IPS DF 6.9 (cell line): ENCODE data around the gene DNAJC15.
A peak's percentile ranks its signal among the peaks of the same experiment; 100 is the strongest.
"Not testable (repeated sequence)": the region's sequence is repeated elsewhere in the genome, so short reads cannot be mapped to it uniquely, and the experiment has no call there.

Experiments
- DNase-seq: peaks from one replicate; pipeline ENCODE4 v3.0.0-alpha.2; 2013; ENCODE audit warnings: low read depth, low spot score
- H3K27ac ChIP-seq: one replicate; pipeline ENCODE4 v1.5.1; 2013; ENCODE audit warnings: low read length, control low read depth
- H3K27me3 ChIP-seq: 2 replicates; pipeline ENCODE4 v1.6.1; 2013; ENCODE audit warnings: mild to moderate bottlenecking, low read length; ENCODE audit not compliant: control insufficient read depth, insufficient read depth
- H3K36me3 ChIP-seq: 2 replicates; pipeline ENCODE4 v1.6.1; 2013; ENCODE audit warnings: low read length; ENCODE audit not compliant: control insufficient read depth, insufficient read depth
- H3K4me1 ChIP-seq: 2 replicates; pipeline ENCODE4 v1.6.1; 2013; ENCODE audit warnings: low read length; ENCODE audit not compliant: control insufficient read depth, insufficient read depth
- H3K4me3 ChIP-seq: 2 replicates; pipeline ENCODE4 v1.5.1; 2013; ENCODE audit warnings: mild to moderate bottlenecking, low read length
- H3K9me3 ChIP-seq: 2 replicates; pipeline ENCODE4 v1.6.1; 2013; ENCODE audit warnings: low read length, inconsistent platforms; ENCODE audit not compliant: control insufficient read depth, insufficient read depth
- WGBS: extraction: QIAGEN DNeasy Blood & Tissue Kit; methylation state at CpG from one replicate; pipeline ENCODE4 v1.1.7; 2013; ENCODE audit warnings: mixed read lengths, missing lambda C conversion rate; ENCODE audit not compliant: insufficient read length, insufficient coverage; 5-methylcytosine and 5-hydroxymethylcytosine counted together

DNAJC15 gene

DNA sequence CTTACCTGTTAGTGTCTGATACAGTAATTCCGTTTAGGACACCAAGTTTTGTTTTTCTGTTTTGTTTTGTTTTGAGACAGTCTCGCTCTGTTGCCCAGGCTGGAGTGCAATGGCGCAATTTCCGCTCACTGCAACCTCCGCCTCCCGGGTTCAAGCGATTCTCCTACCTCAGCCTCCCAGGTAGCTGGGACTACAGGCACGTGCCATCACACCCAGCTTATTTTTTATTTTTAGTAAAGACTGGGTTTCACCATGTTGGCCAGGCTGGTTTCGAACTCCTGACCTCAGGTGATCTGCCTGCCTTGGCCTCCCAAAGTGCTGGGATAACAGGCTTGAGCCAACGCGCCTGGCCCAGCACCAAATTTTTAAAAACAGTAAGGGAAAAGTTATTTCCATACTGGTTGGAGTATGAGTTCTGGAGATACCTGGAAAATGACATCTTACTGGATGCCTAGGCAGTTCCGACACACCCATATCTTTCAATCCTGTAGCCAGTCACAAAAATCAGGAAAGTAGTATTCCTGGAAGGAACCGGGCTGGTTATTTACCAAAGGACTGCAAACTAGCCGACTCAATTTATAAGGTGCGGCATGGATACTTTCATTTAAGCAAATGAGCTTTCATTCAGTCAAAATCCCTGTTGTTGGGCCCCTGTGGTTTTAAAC is 32.0 kb upstream of the DNAJC15 start:
- not testable (repeated sequence) for H3K27ac ChIP-seq, H3K9me3 ChIP-seq, H3K4me3 ChIP-seq, H3K36me3 ChIP-seq, H3K27me3 ChIP-seq, H3K4me1 ChIP-seq, DNase-seq
- WGBS, result no CpG with 5 or more reads among the region's 15 CpGs

DNA sequence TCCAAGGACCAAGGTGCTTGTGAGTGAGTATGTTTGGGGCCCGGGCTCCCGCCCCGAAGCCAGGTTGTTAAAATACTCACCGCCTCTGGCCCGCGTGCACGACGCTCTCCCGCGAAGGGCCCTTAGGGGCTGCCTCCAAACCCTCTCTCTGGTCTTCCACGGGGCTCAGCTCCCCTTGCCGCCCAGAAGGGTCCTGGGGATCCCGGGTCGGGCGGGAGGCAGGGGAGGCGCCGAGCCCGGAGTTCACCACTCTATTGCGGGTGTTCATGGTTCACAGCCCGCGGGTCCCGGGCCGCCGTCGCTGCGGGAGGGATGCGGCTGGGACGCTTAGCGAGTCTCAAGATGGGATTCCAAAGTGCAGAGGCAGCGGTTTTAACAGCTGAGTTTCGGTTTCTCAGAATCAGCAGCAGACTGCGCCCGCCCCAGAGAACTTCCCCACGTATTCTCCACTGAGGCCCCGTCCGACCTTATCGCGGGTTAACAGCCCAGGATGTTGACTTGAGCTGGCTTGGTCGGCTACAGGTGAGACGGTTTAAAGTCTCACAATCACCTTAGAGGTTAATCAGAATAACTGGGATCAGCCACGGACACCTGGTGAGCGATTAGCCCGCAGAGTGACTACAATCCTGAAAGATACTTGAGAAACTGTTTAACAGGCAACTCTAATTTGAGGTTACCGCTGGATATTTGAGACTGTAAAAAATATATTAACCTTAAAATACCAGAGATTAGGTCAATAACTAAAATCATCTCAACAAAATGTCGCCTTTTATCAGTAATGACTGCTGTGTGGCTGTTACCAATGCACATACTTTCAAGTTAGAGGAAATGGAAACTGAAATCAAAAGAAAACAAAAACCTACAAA is 31.3 kb upstream of the DNAJC15 start, which contains the start of gene EPSTI1:
TSS of gene EPSTI1 (minus strand) at position 344 of the 866 bp plus-strand sequence. CDS start at position 268, 76 bp downstream.
- Histone ChIP-seq H3K27me3 (peaks cover 3% of the 10 kb centered on the region; the same call in 1 of the 2 replicates), H3K4me1 (no peaks in the 10 kb centered on the region), H3K36me3 (no peaks in the 10 kb centered on the region), H3K4me3 (peak within 1 kb of the TSS; percentile 18; the same call in 1 of the 2 replicates), H3K9me3 (no peaks in the 10 kb centered on the region), H3K27ac (no peak within 1 kb of the TSS)
- DNase-seq, result no peak
- no CpG with 5 or more reads among the region's 45 CpGs for WGBS

DNA sequence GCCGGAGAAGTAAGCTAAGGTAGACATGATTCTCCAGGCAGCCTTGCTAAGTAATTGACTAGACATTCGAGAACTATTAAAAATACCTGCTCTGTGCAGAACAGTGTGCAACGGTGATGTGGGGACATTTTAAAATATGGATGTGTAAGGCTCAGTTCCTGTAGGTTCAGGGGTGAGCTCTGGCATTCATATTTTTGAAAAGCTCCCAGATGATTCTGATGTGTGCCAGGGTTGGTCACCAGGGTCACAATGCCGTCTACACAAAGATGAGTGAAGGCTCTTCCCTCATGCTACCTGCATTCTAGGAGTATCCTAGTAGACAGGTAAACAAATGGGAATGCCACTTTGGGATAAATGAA is 30.6 kb upstream of the DNAJC15 start:
- Histone ChIP-seq H3K9me3 (no peaks in the 10 kb centered on the region), H3K27me3 (peaks cover 3% of the 10 kb centered on the region; the same call in 1 of the 2 replicates), H3K27ac (no peak overlapping the region), H3K36me3 (no peaks in the 10 kb centered on the region), H3K4me3 (no peak overlapping the region), H3K4me1 (no peaks in the 10 kb centered on the region)
- no CpG with 5 or more reads among the region's 4 CpGs for WGBS
- DNase-seq, result no peak

DNA sequence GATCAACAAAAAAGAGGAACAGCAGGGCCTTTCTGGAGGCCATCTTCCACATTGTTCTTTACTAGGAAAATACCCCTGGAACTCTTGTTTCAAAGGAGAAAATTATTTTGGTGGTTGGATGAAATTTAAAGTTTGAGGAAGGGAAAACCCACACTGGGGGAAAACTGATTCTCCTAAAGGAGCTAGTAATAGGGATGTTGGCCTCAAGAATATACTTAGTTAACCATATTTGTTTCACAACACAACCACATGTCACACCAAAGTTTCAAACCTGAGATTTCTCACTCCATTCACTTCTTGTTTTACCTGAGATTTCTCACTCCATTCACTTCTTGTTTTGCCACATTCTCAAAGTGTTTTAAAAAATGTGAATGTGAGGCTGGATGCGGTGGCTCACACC is 28.5 kb upstream of the DNAJC15 start:
- DNase-seq, result no peak
- no peaks in the 10 kb centered on the region for H3K9me3 ChIP-seq
- H3K27ac ChIP-seq, result no peak overlapping the region
- H3K27me3 ChIP-seq, result peaks cover 3% of the 10 kb centered on the region; the same call in 1 of the 2 replicates
- H3K36me3 ChIP-seq, result no peaks in the 10 kb centered on the region
- WGBS, result no CpG with 5 or more reads among the region's 1 CpG
- no peak overlapping the region for H3K4me3 ChIP-seq
- H3K4me1 ChIP-seq, result no peaks in the 10 kb centered on the region

DNA sequence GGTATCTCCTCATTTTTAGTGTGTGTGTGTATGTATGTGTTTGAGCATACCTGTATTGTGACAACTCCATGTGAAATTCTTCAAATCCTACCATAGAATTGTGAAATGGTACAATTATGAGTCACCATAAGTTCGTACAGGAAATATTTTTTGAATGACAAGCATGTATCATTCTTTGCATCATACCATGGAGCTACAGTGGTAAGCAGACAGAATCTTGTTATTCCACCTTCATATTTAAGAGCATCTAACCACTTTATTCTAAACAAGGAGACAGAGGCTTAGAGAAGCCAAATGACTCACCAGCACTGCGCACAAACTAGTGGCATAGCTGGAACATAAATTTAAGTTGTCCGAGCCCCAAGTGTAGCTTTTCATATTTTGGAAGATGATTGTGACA is 26.8 kb upstream of the DNAJC15 start:
- H3K36me3 ChIP-seq, result no peaks in the 10 kb centered on the region; the same call in 1 of the 2 replicates
- H3K9me3 ChIP-seq, result no peaks in the 10 kb centered on the region; the same call in 1 of the 2 replicates
- no peak overlapping the region for H3K27ac ChIP-seq
- no peak for DNase-seq
- no CpG with 5 or more reads among the region's 3 CpGs for WGBS
- H3K4me1 ChIP-seq, result no peaks in the 10 kb centered on the region
- no peak overlapping the region for H3K4me3 ChIP-seq
- H3K27me3 ChIP-seq, result peaks cover 3% of the 10 kb centered on the region; the same call in 1 of the 2 replicates

DNA sequence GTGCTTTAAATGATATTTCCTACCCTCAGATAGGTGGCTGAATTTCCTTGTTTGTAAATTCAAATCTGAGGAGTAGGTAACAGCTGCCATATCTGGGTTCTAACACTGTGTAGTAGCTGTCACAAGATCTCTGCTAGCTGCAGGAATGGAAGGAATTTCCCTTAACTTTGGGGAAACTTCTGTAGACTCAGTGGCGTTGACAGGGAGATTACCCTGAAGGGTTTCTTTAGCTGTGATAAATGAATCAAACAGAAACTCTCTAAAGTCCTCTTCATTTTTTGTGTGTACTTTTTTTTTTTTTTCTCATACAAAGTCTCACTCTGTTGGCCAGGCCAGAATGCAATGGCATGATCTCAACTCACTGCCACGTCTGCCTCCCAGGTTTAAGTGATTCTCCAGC is 26.0 kb upstream of the DNAJC15 start:
- Histone ChIP-seq H3K9me3 (no peaks in the 10 kb centered on the region; the same call in 1 of the 2 replicates), H3K27ac (no peak overlapping the region), H3K36me3 (no peaks in the 10 kb centered on the region; the same call in 1 of the 2 replicates), H3K4me1 (no peaks in the 10 kb centered on the region), H3K27me3 (peaks cover 3% of the 10 kb centered on the region; the same call in 1 of the 2 replicates), H3K4me3 (no peak overlapping the region)
- no peak for DNase-seq
- no CpG with 5 or more reads among the region's 2 CpGs for WGBS

DNA sequence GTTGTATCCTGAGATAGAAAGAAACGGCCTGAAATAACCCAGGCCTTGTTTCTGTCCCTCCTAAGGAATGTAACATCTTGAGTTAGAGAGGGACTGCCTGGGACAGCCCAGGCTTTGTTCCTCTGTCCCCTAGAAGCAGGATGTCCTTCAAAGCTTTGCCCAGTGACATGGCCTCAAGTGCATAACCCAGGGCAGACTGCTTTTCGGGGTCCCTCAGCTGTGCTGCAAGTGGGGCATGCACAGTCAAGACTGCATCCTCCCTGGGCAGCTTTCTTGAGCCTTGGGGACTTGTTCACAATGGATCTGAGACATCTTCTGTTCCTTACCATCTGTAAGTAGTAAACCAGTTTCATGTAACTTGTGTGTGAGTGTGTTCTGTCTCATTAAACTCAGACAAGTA is 23.9 kb upstream of the DNAJC15 start:
- no peaks in the 10 kb centered on the region; the same call in 1 of the 2 replicates for H3K9me3 ChIP-seq
- H3K4me1 ChIP-seq, result no peaks in the 10 kb centered on the region
- no peak for DNase-seq
- no peaks in the 10 kb centered on the region; the same call in 1 of the 2 replicates for H3K36me3 ChIP-seq
- no peaks in the 10 kb centered on the region; the same call in 1 of the 2 replicates for H3K27me3 ChIP-seq
- no peak overlapping the region for H3K27ac ChIP-seq
- no CpG with 5 or more reads among the region's 2 CpGs for WGBS
- H3K4me3 ChIP-seq, result no peak overlapping the region

DNA sequence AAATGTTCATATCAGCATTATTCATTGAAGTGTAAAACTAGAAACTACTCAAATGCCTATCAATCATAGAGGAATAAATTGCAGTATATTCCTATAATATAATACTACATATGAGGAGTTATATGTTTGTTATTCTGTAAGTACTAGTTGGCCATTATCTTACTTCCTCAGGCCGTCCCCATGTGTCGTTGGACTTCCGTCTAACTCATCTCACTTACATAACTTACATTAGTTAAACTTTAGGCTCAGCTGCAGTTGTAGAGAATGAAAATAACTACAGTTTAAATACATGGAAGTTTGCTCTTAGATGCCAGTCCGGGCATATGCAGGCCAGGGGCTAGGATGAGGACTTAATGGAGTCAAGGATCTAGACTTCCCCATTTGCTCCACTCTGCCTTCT is 22.7 kb upstream of the DNAJC15 start:
- Histone ChIP-seq H3K27me3 (no peaks in the 10 kb centered on the region; the same call in 1 of the 2 replicates), H3K27ac (no peak overlapping the region), H3K4me1 (no peaks in the 10 kb centered on the region), H3K9me3 (no peaks in the 10 kb centered on the region; the same call in 1 of the 2 replicates), H3K4me3 (no peak overlapping the region), H3K36me3 (no peaks in the 10 kb centered on the region; the same call in 1 of the 2 replicates)
- no CpG with 5 or more reads among the region's 4 CpGs for WGBS
- DNase-seq, result no peak

DNA sequence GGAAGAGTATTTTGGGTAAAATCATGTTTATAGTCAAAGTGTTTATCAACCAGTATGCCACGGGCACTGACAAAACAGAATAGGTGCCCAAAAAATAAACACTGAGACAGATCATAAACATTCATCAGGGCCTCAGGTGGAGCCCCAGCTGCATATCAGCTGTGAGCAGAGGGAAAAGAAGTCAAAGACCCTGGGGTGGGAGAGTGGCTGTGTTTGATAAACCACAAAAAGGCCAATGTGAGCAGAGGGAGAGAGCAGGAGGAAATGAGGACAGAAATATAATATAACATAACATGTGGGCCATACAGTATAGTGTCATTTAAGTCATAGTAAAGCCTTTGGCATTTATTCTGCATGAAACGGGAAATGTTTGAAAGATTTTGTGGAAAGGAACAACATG is 21.4 kb upstream of the DNAJC15 start:
- Histone ChIP-seq H3K27me3 (no peaks in the 10 kb centered on the region; the same call in 1 of the 2 replicates), H3K4me1 (no peaks in the 10 kb centered on the region), H3K9me3 (no peaks in the 10 kb centered on the region; the same call in 1 of the 2 replicates), H3K36me3 (no peaks in the 10 kb centered on the region; the same call in 1 of the 2 replicates), H3K4me3 (no peak overlapping the region), H3K27ac (no peak overlapping the region)
- WGBS, result 100% methylated on average over 1 of the region's 2 CpGs
- no peak for DNase-seq

DNA sequence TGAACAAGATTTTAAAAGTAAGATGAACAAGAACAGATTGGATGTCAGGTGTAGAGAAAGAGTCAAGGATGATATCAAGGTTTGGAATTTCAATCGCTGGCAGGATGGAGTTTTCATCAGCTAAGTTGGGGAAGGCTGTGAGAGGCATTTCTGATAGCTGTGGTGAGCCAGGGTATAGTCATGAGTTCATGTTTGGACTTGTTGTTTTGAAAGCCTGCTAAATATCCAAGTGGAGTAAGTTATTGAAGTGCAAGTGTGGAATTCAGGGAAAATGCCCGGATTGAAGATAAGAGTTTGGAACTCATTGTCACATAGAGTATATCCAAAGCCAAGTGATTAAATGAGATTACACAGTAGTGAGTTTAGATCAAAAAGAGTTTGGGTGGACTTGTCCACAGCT is 20.4 kb upstream of the DNAJC15 start:
- Histone ChIP-seq H3K27me3 (no peaks in the 10 kb centered on the region; the same call in 1 of the 2 replicates), H3K27ac (no peak overlapping the region), H3K4me1 (peaks cover 1% of the 10 kb centered on the region; the same call in 1 of the 2 replicates)

More for the DNA sequence above, 20.4 kb upstream of the DNAJC15 start:
- H3K9me3 ChIP-seq, result no peaks in the 10 kb centered on the region; the same call in 1 of the 2 replicates
- no CpG with 5 or more reads among the region's 2 CpGs for WGBS
- H3K36me3 ChIP-seq, result no peaks in the 10 kb centered on the region; the same call in 1 of the 2 replicates
- no peak for DNase-seq
- H3K4me3 ChIP-seq, result no peak overlapping the region
